ENCODE data around the gene LMAN1L.

DNA sequence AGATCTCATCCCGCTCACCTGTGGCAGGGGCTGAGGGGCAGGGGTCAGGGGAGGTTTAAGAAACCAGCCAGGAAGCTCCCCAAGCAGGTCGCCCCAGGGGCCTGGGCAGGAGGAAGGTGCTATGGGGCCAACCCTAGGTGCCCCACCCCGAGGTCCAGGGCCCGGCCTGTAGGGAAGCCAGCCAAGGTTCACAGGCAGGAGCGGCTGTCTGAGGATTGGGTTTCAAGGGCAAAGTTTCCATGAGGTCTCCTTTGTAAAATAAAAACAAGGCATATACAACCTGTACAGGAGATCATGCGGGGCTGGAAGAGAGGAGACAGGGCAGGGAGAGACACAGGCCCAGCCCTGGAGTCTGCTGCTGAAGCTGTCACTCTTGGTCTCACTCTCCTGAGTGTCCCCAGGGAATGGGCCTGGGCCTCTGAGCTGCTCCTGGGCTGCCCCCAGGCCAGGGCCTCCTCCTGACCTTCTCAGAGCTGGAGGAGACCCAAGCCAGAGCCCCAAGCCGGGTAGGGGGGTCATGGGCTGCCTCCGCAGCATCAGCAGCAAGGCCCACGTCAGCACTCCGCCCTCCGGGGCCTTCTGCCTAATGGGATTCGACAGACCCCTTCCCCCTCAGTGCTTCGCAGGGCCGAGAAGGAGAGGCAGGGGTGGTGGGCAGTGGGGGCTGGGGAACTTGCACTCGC, 19.3 kb downstream of the LMAN1L start:
- TF ChIP-seq, protein P1, sequence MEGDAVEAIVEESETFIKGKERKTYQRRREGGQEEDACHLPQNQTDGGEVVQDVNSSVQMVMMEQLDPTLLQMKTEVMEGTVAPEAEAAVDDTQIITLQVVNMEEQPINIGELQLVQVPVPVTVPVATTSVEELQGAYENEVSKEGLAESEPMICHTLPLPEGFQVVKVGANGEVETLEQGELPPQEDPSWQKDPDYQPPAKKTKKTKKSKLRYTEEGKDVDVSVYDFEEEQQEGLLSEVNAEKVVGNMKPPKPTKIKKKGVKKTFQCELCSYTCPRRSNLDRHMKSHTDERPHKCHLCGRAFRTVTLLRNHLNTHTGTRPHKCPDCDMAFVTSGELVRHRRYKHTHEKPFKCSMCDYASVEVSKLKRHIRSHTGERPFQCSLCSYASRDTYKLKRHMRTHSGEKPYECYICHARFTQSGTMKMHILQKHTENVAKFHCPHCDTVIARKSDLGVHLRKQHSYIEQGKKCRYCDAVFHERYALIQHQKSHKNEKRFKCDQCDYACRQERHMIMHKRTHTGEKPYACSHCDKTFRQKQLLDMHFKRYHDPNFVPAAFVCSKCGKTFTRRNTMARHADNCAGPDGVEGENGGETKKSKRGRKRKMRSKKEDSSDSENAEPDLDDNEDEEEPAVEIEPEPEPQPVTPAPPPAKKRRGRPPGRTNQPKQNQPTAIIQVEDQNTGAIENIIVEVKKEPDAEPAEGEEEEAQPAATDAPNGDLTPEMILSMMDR (IDR thresholded peaks at IDR 0.05) = no peak
- no peak for TF ChIP-seq ATF1 (CRISPR knock-in tag; IDR thresholded peaks at IDR 0.05)
